ENCODE measurements around the gene CACNA1S.

Gene CACNA1S

GRCh38 chr1:201090541-201090940 is 21.7 kb downstream of the CACNA1S start:
- no peak for DNase-seq

GRCh38 chr1:201089596-201089995 is 22.6 kb downstream of the CACNA1S start:
- DNase-seq, result no peak

- no peak for DNase-seq
These were observed 23.2 kb downstream of the CACNA1S start for GRCh38 chr1:201088901-201089525.

DNA sequence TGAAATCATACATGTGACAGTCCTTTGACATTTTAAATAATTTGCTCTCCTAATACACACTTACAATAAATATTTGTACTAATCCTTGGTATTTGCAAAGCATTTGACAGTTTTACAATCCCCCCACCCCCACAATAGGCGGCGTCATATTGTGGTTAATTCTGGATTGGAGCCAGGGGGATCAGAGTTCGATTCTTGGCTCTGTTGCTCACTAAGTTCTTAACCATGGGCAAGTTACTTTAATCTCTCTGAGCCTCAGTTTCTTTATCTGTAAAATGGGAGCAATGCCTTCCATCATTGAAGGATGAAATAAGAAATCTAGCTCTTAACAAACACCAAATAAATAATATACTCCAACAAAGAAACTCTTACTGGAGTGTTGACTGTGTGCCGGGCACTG is 23.8 kb downstream of the CACNA1S start:
- no peak for DNase-seq

DNA sequence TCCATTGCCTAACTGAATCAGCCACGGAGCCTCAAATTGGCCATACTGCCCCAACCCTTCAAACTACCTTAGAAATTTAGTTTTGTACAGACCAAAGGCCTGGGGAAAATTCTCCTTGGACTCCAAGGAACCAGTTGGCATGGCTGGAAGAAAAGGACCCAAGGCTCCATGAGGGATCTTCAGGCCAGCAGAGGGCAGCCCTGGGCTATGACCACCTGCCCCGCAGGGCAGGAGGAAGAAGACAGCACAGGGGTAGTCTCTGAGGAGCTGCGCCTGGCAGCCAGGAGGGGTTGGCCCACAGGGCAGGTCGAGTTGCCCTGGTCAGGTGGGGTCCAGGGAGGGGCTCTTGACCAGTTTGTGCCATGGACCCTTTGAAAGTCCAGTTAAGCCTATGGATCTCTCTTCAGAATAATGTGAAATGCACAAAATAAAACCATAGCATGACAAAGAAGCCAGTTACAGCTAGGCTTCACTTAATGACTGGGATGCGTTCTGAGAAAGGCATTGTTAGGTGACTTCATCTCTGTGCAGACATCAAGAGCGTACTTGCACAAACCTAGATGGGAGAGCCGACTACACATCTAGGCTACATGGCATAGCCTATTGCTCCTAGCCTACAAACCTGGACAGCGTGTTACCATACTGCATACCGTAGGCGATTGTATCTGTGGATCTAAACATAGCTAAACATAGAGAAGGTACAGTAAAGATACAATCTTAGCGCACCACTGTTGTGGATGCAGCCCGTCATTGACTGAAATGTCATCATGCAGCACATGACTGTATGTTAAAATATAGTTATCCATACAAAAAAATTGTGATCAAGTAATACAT is 26.1 kb downstream of the CACNA1S start:
- DNase-seq, result peak; percentile 29

- DNase-seq, result no peak
These were observed 27.9 kb downstream of the CACNA1S start for GRCh38 chr1:201084295-201084694.

GRCh38 chr1:201083741-201084140 is 28.5 kb downstream of the CACNA1S start:
- no peak for DNase-seq

- DNase-seq, result no peak
These were observed 32.1 kb downstream of the CACNA1S start for GRCh38 chr1:201080135-201080534.

DNA sequence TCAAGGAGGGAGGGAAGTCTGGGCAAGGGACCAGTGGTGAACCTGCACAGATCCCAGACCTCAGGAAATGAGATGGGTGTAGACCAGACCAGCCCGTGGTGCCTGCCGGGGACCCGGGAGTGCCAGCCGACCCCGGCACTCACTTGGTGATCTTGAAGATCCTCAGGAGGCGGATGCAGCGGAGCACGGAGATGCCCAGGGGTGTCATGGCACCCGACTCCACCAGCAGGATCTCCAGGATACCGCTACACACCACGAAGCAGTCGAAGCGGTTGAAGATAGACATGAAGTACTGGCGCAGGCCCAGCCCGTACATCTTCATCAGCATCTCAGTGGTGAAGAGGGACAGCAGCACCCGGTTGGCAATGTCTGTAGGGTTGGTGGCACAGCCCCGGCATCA is 34.5 kb downstream of the CACNA1S start:
- no peak for DNase-seq

DNA sequence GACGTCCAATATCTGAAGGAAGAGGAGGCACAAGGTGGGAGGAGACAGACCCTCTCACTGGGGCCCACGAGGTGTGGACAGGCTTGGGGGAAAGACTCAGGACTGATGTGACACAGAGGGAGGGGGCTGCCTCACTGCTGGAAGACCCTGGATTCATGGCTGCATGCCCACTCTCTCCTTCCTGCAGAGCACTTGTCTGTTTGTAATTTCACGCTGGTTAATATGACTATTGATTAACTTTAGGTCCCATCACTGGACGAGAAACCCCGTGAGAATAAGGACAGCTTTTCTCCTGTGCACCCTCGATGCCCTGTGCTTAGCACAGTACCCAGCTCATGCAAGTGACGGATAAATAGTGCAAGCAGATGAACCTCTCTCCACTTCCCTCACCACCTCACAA is 35.1 kb downstream of the CACNA1S start:
- DNase-seq, result no peak

- DNase-seq, result no peak
These were observed 36.1 kb downstream of the CACNA1S start for GRCh38 chr1:201076092-201076491.

GRCh38 chr1:201074018-201074417 is 38.2 kb downstream of the CACNA1S start:
- DNase-seq, result no peak

- DNase-seq, result no peak
These were observed 39.3 kb downstream of the CACNA1S start for GRCh38 chr1:201072922-201073321.

- no peak for DNase-seq
These were observed 40.1 kb downstream of the CACNA1S start for GRCh38 chr1:201072149-201072548.

GRCh38 chr1:201069636-201070035 is 42.6 kb downstream of the CACNA1S start:
- no peak for DNase-seq

GRCh38 chr1:201068976-201069375 is 43.2 kb downstream of the CACNA1S start:
- no peak for DNase-seq

- DNase-seq, result no peak
These were observed 45.2 kb downstream of the CACNA1S start for GRCh38 chr1:201066986-201067385.

DNA sequence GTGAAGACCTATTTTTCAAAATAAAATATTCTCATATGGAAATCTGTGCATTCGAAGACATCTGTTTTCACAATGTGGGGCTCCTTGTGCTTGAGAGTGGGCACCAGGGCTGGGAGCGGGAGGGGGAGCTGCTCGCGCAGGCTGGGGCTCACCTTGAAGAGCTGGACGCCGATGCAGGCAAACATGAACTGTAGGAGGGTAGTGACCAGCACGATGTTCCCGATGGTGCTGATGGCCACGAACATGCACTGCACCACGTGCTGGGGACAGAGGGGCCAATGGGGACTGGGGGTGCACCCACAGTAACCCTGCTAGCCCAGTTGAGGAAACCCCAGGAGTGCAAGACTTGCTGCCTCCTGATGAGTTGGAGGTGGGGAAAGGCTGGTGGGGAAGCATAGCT is 46.5 kb downstream of the CACNA1S start:
- no peak for DNase-seq

DNA sequence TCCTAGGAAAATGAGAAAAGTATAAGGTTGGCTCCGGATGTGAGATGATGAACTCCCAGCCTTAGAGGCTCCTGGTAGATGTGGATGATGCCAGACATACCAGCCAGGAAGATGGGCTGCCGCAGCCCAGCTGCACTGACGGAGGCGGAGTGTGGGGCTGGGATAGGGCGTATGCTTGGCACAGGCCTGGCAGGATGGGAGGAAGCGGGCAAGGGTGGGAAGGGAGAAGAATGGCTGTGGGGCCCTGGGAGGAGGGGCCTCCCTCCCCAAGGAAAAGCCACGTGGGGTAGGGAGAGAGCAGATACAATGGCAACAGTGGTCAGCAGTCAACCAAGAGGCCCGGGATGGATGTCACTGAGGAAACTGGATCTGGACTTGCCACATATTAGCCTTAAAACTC is 47.4 kb downstream of the CACNA1S start:
- no peak for DNase-seq

GRCh38 chr1:201063145-201063544 is 49.1 kb downstream of the CACNA1S start:
- DNase-seq, result no peak

DNA sequence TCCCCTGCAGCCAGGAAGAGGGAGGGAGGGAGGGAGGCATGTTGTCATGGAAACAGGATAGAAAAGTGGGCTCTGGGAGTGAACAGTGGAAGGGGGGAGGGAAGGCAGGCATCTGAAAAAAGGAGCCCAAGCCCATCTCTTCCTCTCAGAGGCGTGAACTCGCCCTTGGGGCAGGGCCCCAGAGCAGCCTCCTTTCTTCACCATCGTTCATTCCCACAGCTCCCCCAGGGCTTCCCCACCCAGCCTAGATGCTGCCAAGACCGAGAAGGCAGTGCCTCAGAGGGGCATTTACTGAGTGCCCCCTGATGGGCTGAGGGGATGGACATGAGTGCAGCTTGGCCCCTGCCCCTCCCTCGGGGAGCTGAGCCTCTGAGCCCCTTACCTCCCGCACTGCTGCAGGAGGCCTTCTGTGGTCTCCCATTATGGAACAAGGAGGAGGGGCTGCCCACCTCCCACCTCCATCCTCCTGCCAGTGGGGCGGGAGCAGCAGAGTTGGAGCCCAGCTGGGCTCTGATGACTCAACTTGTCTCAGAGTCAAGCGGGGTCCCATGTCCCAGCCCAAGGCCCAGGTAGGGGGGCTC is 49.6 kb downstream of the CACNA1S start:
- no peak for DNase-seq

DNA sequence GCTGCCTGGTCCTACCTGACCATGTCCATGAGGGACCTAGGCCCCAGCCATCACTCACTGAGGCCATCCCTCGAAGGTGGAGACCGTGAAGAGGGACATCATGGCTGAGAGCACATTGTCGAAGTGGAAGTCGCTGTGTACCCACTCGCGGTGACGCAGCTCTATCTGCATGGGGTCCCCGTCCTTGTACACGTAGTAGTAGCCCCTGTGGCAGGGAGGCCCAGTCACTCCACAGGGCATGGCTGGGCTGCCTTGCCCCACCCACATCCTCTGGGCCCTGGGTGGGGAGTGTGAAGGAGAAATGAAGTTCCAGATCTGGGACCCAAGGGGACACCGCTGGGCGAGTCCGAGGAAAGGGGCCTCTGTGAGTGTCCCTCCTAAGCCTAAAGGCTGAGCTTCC is 50.3 kb downstream of the CACNA1S start:
- no peak for DNase-seq

DNA sequence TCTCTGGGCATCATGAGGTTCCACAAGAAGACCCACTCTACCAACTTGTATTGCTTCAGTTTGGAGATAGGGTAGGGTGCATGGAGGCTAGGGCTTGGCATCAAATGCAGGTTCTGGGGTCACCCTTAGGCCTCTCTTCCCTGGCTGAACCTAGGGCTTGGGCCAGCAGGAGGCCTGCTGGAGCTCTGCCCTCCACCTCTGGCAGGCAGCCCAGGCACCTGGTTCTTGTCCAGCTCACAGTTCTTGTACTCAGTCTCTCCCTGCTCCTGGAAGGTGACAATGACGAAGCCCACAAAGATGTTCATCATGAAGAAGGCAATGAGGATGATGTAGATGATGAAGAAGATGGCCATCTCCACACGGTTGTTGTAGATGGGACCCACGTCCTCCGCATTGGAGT is 51.2 kb downstream of the CACNA1S start:
- DNase-seq, result no peak

GRCh38 chr1:201060586-201060985 is 51.6 kb downstream of the CACNA1S start:
- DNase-seq, result no peak
